ENCODE data around the gene PRPF4.

DNA sequence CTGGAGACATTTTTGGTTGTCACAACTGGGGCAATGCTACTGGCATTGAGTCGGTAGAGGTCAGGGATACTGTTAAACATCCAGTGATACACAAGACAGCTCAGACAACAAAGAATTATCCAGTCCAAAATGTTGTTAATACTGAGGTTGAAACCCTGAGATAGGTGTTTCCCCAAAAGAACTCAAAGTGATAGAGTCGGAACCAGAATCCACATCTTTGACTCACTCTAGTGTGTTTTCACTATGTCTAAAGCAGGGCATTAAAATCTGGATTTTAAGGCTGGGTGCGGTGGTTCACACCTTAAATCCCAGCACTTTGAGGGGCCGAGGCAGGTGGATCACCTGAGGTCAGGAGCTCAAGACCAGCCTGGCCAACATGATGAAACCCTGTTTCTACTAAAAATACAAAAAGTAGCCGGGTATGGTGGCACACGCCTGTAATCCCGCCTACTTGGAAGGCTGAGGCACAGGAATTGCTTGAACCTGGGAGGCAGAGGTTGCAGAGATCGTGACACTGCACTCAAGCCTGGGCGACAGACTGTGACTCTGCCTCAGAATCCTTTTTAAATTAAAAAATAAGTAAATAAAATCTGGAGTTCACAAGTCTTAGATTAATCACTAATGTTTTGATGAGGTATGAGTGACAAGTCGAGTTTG, 37.1 kb upstream of the PRPF4 start:
- TF ChIP-seq ZFPM2 (CRISPR knock-in tag; IDR thresholded peaks at IDR 0.05) (no peak), RFX5 (IDR thresholded peaks at IDR 0.05; ENCODE audit: low read depth, low read length) (no peak), RCOR1 (IDR thresholded peaks at IDR 0.05; ENCODE audit: borderline replicate concordance in 1 of 2, low read depth in 2 of 2, low read length in 2 of 2) (no peak), SUPT5H (IDR thresholded peaks at IDR 0.05) (no peak), MAFF (IDR thresholded peaks at IDR 0.05; ENCODE audit: low read length) (no peak), EGR1 (conservative IDR thresholded peaks at IDR 0.05) (no peak), NFYB (IDR thresholded peaks at IDR 0.05; ENCODE audit: extremely low read depth, insufficient read length) (no peak), MYNN (IDR thresholded peaks at IDR 0.05) (no peak), MYNN (CRISPR knock-in tag; IDR thresholded peaks at IDR 0.05) (no peak), TAF1 (IDR thresholded peaks at IDR 0.05; ENCODE audit: control insufficient read depth, extremely low read depth, insufficient read depth, low read length, severe bottlenecking) (no peak), RBM22 (IDR thresholded peaks at IDR 0.05; ENCODE audit: low read depth, low read length, poor library complexity, severe bottlenecking) (no peak), TCF7 (IDR thresholded peaks at IDR 0.05; ENCODE audit: borderline replicate concordance) (no peak)
- TF ChIP-seq, protein P1, sequence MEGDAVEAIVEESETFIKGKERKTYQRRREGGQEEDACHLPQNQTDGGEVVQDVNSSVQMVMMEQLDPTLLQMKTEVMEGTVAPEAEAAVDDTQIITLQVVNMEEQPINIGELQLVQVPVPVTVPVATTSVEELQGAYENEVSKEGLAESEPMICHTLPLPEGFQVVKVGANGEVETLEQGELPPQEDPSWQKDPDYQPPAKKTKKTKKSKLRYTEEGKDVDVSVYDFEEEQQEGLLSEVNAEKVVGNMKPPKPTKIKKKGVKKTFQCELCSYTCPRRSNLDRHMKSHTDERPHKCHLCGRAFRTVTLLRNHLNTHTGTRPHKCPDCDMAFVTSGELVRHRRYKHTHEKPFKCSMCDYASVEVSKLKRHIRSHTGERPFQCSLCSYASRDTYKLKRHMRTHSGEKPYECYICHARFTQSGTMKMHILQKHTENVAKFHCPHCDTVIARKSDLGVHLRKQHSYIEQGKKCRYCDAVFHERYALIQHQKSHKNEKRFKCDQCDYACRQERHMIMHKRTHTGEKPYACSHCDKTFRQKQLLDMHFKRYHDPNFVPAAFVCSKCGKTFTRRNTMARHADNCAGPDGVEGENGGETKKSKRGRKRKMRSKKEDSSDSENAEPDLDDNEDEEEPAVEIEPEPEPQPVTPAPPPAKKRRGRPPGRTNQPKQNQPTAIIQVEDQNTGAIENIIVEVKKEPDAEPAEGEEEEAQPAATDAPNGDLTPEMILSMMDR (IDR thresholded peaks at IDR 0.05 in 2 of 3, conservative IDR thresholded peaks at IDR 0.05 in 1 of 3; ENCODE audit: insufficient read depth in 2 of 3, low read depth in 1 of 3, low read length in 3 of 3), result no peak

Measured in K562 (cell line).